EH (cell line): ENCODE measurements around the gene GNAT3.

Source experiments
- DNase-seq: peaks from one replicate; pipeline ENCODE4 v3.0.0-alpha.2; 2015; ENCODE audit warnings: low read depth

GNAT3 gene

GRCh38 chr7:80511964-80512363, at the start of gene GNAT3:
TSS of gene GNAT3 (minus strand) at chr7:80512064. CDS start at chr7:80511926, 138 bp downstream.
- DNase-seq: no peak

GRCh38 chr7:80558116-80558515, 46.3 kb upstream of the GNAT3 start:
- no peak for DNase-seq

- DNase-seq: peak; percentile 87
Measured at GRCh38 chr7:80552031-80552694, 40.3 kb upstream of the GNAT3 start.

GRCh38 chr7:80550005-80550404, 38.1 kb upstream of the GNAT3 start:
- DNase-seq: no peak

GRCh38 chr7:80548840-80549530, 37.1 kb upstream of the GNAT3 start:
- peak; percentile 63 for DNase-seq

- peak; percentile 97 for DNase-seq
Measured at GRCh38 chr7:80542398-80542797, 30.5 kb upstream of the GNAT3 start.

GRCh38 chr7:80540836-80541235, 29.0 kb upstream of the GNAT3 start:
- DNase-seq: no peak

- no peak for DNase-seq
Measured at GRCh38 chr7:80537091-80537490, 25.2 kb upstream of the GNAT3 start.

- DNase-seq: no peak
Measured at GRCh38 chr7:80536426-80536825, 24.6 kb upstream of the GNAT3 start.

GRCh38 chr7:80533287-80533686, 21.4 kb upstream of the GNAT3 start:
- DNase-seq: peak; percentile 45

- no peak for DNase-seq
Measured at GRCh38 chr7:80532153-80532552, 20.3 kb upstream of the GNAT3 start.

GRCh38 chr7:80530136-80530535, 18.3 kb upstream of the GNAT3 start:
- no peak for DNase-seq

- DNase-seq: peak; percentile 77
Measured at GRCh38 chr7:80529362-80529761, 17.5 kb upstream of the GNAT3 start.

- no peak for DNase-seq
Measured at GRCh38 chr7:80528689-80529088, 16.8 kb upstream of the GNAT3 start.

GRCh38 chr7:80526472-80526871, 14.6 kb upstream of the GNAT3 start:
- DNase-seq: no peak

- DNase-seq: no peak
Measured at GRCh38 chr7:80524693-80525092, 12.8 kb upstream of the GNAT3 start.

GRCh38 chr7:80521809-80522208, 9.9 kb upstream of the GNAT3 start:
- no peak for DNase-seq

GRCh38 chr7:80520199-80520598, 8.3 kb upstream of the GNAT3 start:
- DNase-seq: peak; percentile 17

GRCh38 chr7:80517282-80517747, 5.5 kb upstream of the GNAT3 start:
- peak; percentile 11 for DNase-seq

- no peak for DNase-seq
Measured at GRCh38 chr7:80515298-80515697, 3.4 kb upstream of the GNAT3 start.

GRCh38 chr7:80510021-80510420, 1.8 kb downstream of the GNAT3 start:
- no peak for DNase-seq

- peak; percentile 33 for DNase-seq
Measured at GRCh38 chr7:80508440-80508839, 3.4 kb downstream of the GNAT3 start.

- no peak for DNase-seq
Measured at GRCh38 chr7:80505900-80506500, 5.9 kb downstream of the GNAT3 start.
